Measurements from ENCODE around the gene GPX4.

The GPX4 gene

GRCh38 chr19:1103708-1104310, at the start of gene GPX4:
Gene GPX4 (plus strand): TSS chr19:1103994. CDS start chr19:1104044, 50 bp downstream.
- H3K4me3 ChIP-seq (ENCODE audit: low read length), result peak within 1 kb of the TSS; percentile 85
- no peak for TF ChIP-seq ZNF274 (IDR thresholded peaks at IDR 0.05; ENCODE audit: low read depth, low read length)

GRCh38 chr19:1054102-1055027, 49.4 kb upstream of the GPX4 start:
- no peak for TF ChIP-seq ZNF274 (IDR thresholded peaks at IDR 0.05; ENCODE audit: low read depth, low read length)
- no peak overlapping the region for H3K4me3 ChIP-seq (ENCODE audit: low read length)

- TF ChIP-seq ZNF274 (IDR thresholded peaks at IDR 0.05; ENCODE audit: low read depth, low read length), result no peak
Measured at GRCh38 chr19:1055028-1055425, 48.8 kb upstream of the GPX4 start.

GRCh38 chr19:1055886-1056620, 47.7 kb upstream of the GPX4 start:
- no peak for TF ChIP-seq ZNF274 (IDR thresholded peaks at IDR 0.05; ENCODE audit: low read depth, low read length)
- no peak overlapping the region for H3K4me3 ChIP-seq (ENCODE audit: low read length)

More at GRCh38 chr19:1055028-1055425, 48.8 kb upstream of the GPX4 start:
- H3K4me3 ChIP-seq (ENCODE audit: low read length), result no peak overlapping the region

DNA sequence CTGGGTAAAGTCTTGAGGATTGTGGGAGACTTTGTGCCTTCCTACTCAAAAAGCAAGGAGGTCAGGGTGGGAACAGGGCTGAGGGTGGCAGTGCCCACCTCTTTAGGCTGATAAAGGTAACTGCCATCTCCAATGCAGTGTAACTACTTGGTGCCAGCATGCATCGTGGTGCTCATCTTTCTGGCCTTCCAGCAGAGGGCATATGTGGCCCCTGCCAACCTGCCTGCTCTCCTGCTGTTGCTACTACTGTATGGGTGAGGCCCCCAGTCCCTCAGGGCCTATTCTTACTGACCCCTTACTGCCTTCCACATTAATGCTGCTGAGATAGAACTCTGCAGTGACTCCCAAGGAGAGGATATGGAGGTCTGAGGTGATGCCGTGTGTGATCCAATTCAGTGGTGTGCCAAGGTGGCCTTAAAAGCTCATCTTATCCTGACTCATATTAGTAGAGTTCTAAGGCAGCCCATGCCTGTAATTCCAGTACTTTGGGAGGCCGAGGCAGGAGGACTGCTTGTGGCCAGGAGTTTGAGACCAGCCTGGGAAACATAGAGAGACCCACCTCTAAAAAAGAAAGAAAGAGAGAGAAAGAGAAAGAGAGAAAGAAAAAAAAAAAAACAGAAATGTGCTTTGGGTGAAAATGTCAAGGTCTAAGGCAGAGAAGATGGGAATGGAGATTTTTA, 46.5 kb upstream of the GPX4 start:
- no peak overlapping the region for H3K4me3 ChIP-seq (ENCODE audit: low read length)
- TF ChIP-seq ZNF274 (IDR thresholded peaks at IDR 0.05; ENCODE audit: low read depth, low read length), result no peak

DNA sequence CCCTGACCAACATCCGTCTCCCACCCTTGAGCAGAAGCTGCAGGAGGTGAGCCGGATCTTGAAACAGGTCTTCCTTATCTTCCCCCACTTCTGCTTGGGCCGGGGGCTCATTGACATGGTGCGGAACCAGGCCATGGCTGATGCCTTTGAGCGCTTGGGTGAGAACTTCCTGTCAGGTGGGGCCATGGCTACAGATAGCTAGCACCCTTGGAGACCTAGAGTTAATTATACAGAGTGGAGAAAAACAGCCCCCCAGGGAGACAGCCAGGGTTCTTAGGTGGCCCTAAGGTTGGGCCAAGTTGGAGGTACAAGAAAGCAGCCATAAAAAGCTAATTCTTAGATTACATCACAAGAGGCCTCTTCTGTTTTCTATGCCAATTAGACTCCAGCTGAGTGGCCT, 45.7 kb upstream of the GPX4 start:
- no peak overlapping the region for H3K4me3 ChIP-seq (ENCODE audit: low read length)
- no peak for TF ChIP-seq ZNF274 (IDR thresholded peaks at IDR 0.05; ENCODE audit: low read depth, low read length)

DNA sequence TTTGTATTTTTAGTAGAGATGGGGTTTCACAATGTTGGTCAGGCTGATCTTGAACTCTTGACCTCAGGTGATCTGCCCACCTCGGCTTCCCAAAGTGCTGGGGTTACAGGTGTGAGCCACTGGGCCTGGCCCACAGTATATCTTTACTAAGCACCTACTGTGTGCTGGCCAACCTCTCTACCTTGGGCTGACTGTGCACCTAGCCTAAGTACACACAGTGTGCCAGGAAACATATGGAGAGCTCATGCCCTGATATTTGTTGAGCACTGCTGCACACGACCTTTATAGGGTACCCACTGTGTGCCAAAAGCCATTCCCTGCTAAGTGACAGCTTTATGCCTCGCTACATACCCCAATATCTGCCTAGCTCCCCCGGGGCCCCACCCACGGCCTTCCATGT, 43.1 kb upstream of the GPX4 start:
- H3K4me3 ChIP-seq (ENCODE audit: low read length), result no peak overlapping the region
- no peak for TF ChIP-seq ZNF274 (IDR thresholded peaks at IDR 0.05; ENCODE audit: low read depth, low read length)

DNA sequence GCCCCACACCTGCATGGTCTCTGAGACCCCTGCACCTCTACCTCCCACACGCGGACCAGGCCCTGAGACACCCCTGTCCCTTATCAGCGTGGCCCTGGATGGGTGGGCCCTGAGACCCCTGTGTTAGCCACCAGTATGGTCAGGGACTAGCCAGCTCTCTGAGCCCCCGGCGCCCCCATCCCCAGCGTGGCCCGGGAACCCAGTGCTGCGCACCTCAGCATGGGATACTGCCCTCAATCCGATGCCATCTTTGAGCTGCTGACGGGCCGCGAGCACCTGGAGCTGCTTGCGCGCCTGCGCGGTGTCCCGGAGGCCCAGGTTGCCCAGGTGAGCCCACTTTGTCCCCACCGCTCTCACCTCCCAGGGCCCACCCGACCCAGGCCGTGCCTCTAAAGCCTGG, 41.8 kb upstream of the GPX4 start:
- no peak overlapping the region for H3K4me3 ChIP-seq (ENCODE audit: low read length)
- TF ChIP-seq ZNF274 (IDR thresholded peaks at IDR 0.05; ENCODE audit: low read depth, low read length), result no peak

GRCh38 chr19:1062387-1063029, 41.3 kb upstream of the GPX4 start:
- H3K4me3 ChIP-seq (ENCODE audit: low read length), result no peak overlapping the region
- no peak for TF ChIP-seq ZNF274 (IDR thresholded peaks at IDR 0.05; ENCODE audit: low read depth, low read length)

GRCh38 chr19:1063030-1063908, 40.5 kb upstream of the GPX4 start:
- no peak for TF ChIP-seq ZNF274 (IDR thresholded peaks at IDR 0.05; ENCODE audit: low read depth, low read length)
- no peak overlapping the region for H3K4me3 ChIP-seq (ENCODE audit: low read length)

DNA sequence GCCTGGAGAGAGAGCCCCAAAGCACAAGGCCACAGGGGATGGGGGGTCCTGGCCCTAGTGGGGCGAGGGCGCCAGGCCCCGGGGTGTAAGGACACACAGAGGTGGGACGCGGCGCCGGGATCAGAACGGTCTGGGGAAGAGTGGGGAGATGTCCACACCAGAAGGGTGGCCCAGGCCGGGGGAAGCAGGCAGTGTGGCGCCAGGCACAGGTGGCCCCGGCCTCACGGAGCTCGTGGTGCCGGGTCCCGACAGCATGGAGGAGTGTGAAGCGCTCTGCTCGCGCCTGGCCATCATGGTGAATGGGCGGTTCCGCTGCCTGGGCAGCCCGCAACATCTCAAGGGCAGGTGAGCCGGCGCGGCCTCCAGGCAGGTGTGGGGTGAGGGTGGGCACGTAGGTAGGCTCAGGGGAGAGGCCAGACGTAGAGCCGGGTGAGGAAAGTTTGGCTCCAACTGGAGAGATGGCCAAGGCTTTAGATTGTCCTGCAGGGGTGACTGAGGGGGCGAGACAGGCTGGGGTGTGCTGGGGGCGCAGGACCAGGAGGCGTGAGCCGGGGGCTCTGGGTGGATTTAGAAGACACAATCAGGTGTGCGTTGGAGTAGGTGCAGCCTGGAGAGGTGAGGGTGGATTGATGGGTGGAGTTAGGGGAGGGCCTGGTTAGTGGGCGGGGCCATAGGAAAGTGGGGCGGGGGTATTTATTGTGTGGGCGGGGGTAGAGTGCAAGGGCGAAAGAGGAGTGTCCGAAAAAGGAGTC, 39.7 kb upstream of the GPX4 start:
- no peak overlapping the region for H3K4me3 ChIP-seq (ENCODE audit: low read length)
- no peak for TF ChIP-seq ZNF274 (IDR thresholded peaks at IDR 0.05; ENCODE audit: low read depth, low read length)

Data from GM08714 (cell line).